GM10847 (cell line): ENCODE data around the gene TSSC4.

ENCODE experiments used
- POLR2A ChIP-seq: IDR thresholded peaks from 2 replicates; pipeline ENCODE4 v1.6.1; 2011; ENCODE audit not compliant: insufficient read length; ENCODE audit errors: extremely low read depth

The TSSC4 gene

GRCh38 chr11:2367266-2368160, 33.0 kb upstream of the TSSC4 start:
- TF ChIP-seq POLR2A: no peak

DNA sequence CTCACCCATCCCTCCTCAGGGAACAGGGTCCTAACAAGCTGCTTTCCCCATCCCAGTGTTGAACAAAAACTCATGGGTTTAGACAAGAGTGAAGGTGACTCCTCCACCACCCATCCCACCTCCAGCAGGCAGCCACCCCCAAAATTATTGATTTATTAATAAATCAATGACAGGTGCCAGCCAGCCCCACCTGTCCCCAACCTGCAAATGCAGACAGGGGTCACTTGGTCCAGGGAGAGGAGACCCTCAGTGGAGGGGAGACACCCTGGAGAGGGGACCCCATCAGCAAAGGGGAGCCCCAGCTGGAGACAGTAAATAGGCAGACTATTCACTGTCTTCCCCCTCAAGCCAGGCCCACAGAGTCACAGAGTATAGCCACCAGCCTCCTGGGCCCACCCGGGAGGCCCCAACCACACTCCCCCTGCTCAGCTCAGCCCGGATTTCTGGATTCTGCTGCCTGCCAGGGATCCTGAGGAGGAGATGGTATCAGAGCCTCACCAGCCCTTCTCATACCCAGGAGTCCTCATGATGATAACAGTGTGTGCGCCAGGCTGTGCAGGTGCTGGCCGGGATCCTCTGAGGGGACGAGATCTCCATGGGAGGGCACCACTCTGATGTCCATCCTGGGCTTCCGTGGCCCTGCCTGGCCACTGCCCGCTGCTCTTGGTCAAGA, 32.2 kb upstream of the TSSC4 start:
- no peak for TF ChIP-seq POLR2A

GRCh38 chr11:2368851-2369180, 31.7 kb upstream of the TSSC4 start:
- TF ChIP-seq POLR2A: no peak

DNA sequence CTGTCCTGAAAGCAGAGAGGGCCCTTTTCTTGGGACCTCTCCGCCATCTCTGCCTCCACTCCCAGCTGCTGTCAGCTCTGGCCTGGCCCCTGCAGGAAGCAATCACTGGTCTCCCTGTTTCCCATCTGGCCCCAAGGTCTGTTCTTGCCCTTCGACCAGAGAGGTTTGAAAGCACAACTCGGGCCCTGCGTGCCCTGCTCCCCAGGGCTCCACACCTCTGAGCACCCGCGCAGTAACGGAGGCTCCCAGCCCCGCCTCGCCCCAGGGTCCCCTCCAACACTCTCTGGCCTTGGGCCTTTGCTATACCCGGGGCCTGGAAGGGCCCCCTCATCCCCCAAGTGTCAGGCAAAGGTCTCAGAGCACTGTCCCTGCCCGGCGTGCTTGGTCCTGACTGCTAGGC, 31.2 kb upstream of the TSSC4 start:
- TF ChIP-seq POLR2A: no peak

GRCh38 chr11:2369896-2370295, 30.7 kb upstream of the TSSC4 start:
- TF ChIP-seq POLR2A: no peak

- no peak for TF ChIP-seq POLR2A
These were observed 25.9 kb upstream of the TSSC4 start for GRCh38 chr11:2374456-2375201.

- no peak for TF ChIP-seq POLR2A
These were observed 25.2 kb upstream of the TSSC4 start for GRCh38 chr11:2375341-2375853.

- no peak for TF ChIP-seq POLR2A
These were observed 24.5 kb upstream of the TSSC4 start for GRCh38 chr11:2375964-2376551.

DNA sequence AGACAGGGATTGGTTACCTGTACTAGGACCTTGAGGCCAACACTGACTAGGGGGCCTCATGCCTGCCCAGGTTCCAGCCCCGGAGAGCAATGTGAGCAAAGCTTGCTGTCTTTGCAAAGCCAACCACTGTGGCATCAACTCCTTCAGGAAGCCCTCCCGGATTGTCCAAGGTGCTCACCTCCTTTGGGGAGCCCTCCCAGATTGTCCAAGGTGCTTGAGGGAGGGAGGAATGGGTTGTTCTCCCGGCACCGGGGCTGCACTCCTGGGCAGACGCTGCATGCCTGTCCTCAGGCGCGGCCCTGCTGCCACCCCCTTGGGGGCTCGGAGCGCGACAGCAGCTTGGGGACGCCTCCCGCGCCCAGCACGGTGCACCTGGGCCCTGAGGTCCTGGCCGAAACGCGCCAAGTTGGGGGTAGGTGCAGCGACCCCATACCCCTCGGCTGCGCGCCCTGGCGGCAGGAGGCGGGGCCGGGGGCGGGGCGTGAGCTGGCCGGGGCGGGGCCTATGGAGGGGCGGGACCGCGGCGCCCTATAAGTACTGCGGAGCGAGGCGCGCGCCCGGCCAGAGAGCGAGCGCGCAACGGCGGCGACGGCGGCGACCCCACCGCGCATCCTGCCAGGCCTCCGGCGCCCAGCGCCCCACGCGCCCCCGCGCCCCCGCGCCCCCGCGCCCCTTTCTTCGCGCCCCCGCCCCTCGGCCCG, 23.6 kb upstream of the TSSC4 start, which contains the start of gene CD81:
TSS of gene CD81 (plus strand) at position 560 of the 701 bp plus-strand sequence. CDS start 240 bp downstream, outside the sequence.
- TF ChIP-seq POLR2A: peak; percentile 89

DNA sequence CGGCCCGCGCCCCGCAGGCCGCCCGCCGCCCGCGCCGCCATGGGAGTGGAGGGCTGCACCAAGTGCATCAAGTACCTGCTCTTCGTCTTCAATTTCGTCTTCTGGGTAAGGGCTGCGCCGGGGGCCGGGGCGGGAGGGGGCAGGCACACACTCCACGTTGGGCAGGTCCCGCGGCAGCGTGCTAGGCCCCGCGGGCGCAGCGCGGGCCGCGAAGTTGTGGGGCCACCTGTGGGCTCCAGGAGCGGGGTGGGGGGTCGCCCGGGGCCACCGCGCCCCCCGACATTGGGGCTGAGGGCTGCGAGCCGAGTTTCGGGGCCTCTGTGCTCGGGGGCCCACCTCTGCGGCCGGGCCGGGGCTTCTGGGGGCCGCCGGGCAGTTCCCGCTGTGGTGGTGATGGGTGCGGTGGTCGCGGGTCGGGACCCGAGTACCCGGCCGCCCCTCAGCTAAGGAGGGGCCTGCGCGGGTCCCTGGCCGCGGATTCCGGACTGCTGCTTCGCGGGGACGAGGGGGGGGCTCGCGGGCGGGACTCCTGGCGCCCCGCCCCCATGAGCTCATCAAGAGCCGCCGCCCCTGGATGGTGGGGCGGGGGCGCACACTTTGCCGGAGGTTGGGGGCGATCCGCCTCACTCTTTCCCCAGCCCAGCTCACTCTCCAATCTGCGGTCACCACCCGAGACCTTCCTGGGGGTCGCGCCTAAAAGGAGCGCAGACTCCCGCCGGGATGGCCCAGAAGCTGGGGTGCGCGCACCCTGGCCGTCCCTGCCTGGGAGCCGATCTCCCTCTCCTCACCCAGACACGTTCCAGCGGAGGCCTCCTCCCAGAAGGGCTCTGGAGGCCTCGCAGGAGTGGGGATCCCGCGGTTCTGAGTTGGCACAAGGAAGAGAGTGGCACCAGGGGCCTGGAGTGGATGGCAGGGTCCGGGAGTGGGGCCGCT, 22.8 kb upstream of the TSSC4 start:
- no peak for TF ChIP-seq POLR2A

DNA sequence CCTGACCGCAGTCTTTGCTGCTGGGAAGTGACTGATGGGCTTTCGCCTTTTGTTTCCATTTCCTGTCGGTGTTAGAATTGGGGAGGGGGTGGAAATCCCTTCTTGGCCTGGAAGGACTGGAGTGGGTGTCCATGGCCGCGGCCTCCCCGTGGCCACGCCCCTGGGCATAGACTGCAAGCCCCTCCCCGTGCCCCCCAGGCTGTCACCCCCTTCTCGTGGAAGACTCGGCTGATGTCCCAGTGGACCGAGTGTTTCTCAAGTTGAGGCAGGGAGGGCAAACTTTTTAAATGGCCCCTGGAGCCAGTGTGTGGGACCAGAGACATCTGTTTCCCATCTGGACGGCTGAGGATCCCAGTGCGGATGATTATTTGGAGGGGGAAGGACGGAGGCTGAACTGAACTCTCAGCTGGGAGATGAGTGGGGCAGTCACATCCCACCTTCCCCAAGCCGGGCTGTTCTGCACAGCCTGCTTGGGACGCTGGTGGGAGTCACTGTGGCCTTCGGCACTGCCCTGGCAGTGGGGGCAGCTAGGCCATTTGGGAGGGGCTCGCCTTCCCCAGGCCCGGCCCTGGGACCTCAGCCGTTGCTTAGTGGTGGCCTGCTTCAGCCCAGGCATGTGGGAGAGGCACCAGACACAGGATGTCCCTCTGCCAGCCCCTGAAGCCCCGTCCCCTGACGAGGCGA, 21.9 kb upstream of the TSSC4 start:
- no peak for TF ChIP-seq POLR2A

DNA sequence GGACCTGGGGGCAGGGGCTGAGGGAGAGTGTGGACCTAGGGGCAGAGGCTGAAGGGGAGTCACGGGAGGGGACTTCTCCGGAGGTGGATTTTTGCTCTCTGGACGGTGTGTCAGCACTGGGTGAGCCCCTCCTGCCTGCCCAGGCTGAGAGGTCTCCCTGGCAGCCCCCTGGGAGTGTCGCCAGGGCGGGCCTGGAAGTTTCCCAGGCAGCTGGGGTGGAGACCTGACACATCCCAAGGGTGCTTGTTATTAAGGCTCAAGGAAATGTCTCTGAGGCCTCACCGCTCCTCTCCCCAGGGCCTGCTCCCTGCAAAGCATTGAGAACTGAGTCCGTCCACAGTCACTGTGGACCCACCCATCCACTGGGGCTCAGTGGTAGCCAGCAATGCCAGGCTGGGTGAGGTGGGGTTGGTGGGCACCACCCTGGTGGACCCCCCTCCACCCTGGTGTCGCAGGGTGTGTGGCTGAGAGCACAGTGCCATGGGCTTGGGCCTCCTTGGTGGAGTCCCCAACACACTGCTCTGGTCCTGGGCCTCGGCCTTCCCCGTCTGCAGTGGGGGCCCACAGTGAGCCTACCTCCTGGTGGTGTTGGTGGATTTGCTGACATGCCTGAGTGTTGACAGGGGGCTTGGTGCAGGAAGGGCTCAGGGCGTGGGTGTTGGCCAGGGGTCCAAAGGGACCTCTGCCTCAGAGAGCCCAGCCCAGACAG, 20.9 kb upstream of the TSSC4 start:
- no peak for TF ChIP-seq POLR2A
